HG03469 (cell line): ENCODE data around the gene ARSB.

Experiments
- ATAC-seq: cut with Tn5 transposase; IDR thresholded peaks from one replicate; pipeline ENCODE4 v1.9.1; 2021; ENCODE audit warnings: mild to moderate bottlenecking, moderate library complexity, moderate number of reproducible peaks; ENCODE audit not compliant: unreplicated experiment

Gene ARSB

GRCh38 chr5:78810098-78810920, 174.8 kb downstream of the ARSB start:
- ATAC-seq: no peak

DNA sequence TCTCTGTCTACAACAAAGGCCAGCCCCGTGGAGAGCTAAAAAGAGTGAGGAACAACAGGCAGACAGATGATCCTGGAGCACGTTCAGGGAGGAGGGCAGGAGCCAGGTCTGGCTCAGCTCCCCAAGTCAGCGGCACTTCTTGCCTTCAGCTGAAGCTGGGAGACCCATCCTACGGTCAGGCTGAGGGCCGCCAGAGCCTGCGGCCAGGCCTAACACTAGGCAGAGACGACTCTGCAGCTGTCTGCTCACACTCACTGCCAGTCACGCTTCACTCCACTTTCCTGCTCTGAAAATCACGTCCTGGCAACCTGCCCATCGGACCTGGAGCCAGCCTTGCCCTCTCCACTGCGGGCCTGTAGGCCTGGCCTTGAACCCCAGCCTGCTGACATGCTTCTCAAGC, 175.7 kb downstream of the ARSB start:
- ATAC-seq: no peak

GRCh38 chr5:78808818-78809217, 176.3 kb downstream of the ARSB start:
- ATAC-seq: no peak

- no peak for ATAC-seq
Observed at GRCh38 chr5:78808380-78808779, 176.7 kb downstream of the ARSB start.

DNA sequence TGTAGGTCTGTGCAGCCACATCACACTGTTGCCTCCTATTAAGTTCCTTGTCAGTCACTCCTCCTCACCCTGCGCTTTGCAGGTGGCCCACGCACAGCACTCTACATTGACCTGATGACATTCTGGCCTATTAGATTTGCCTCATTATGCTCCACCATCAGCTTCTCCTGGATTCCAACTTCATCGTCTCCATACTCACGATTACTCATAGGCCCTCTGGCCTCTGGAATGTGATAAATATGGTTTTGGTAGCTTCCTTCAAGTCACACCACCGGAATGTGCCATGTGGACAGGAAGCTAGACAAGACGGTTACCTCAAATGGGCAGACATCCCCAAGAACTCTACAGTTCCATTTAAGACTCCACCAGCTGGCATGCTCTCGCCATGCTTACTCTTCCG, 178.6 kb downstream of the ARSB start:
- no peak for ATAC-seq

DNA sequence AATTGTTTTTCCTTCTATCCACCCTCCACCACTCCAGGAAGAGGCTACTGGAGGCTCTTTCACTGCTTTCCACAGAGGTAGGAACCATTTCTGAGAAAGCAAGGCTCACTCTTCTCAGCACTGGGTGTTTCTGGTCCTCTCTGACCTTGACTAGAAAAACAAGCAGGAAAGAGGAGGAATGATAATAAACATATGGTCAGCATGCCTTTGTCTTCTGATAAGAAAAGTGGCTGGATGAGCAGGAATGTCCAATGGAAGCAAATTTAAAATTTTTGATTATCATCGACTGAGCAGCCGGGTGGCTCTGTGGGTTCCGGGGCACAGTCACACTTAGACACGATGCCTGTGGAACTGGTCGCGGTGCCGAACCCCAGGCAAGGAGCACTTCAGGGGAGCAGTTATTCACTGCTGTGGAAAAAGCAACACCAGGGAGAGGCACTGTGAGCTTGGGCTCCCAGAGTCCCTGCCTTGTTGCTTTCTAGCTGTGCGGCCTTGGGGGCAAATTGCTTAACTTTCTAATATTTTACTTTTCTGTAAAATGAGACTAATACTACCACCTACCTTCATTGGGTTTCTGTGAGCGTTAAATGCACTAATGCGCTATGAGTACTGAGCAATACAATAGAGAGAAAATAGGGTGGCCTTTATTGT, 179.5 kb downstream of the ARSB start:
- ATAC-seq: no peak

GRCh38 chr5:78804995-78805394, 180.1 kb downstream of the ARSB start:
- no peak for ATAC-seq

GRCh38 chr5:78803941-78804340, 181.2 kb downstream of the ARSB start:
- ATAC-seq: no peak

DNA sequence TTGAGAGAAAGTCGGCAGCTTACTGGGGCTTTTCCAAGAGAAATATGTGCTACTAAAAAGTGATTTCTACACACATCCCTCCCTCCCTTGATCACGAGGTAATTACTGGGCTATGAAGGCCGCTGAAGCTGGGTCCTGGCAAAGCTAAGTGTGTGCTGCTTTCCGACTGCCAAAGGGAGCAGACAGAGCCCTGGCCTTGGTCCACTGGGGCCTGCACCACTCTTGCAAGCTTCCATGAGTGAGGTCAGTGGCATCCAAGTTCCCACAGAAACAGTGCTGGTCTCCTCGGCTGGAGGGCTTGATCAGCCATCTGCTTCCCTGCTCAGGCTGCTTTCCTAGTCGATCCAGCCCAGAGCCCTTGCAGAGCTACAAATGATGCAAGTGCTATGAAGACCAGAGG, 181.8 kb downstream of the ARSB start:
- ATAC-seq: no peak

GRCh38 chr5:78801413-78801812, 183.7 kb downstream of the ARSB start:
- no peak for ATAC-seq

DNA sequence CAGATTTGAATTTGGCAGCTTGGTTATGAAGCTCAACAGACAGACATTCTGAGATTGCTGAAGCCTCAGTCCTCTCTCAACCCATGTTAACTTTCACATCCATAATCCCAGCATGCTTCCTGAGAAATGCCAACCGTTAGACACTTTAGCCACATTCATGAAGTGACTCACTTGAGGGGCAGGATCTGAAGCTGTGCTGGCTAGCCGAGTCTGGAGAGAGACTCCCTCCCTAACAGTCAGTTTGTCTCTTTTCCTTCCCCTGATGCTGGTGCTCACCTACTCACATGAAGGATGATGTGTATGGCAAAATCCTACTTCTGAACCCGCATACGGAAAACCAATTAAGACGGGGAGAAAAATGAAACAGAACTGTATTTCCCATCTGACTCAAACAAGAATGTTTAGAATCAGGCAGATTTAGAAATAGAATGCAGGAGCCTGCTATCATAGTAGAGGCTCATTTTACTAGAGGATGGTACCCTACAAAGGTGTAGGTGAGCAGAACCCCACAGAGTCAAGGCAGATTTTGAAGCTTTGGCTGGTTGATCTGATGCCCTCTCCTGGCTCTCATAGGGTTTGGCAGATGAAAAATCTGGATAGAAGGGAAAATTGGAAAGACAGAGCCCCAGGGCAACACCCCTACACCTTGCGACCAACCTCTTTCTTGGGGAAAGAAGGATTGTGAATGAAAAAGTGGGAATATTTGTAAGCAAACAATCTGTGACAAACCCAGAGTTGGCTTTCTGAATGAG, 185.7 kb downstream of the ARSB start:
- ATAC-seq: no peak

DNA sequence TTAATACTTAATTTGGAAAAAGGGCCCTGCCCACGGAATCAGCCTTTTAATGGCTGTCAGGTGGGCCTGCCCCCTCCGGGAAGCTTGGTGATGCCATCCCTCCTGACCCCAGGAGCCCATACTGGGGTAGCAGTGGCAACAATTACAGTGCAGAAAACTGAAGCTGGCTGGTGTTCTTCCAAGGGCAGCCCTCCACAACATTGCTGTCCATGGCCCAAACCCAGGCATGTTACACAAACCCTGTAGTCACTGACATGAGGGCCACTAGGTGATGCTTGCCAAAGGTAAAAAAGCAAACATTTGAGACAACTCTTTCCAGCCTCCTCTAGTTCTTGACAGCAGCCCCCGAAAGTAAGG, 186.5 kb downstream of the ARSB start:
- no peak for ATAC-seq

DNA sequence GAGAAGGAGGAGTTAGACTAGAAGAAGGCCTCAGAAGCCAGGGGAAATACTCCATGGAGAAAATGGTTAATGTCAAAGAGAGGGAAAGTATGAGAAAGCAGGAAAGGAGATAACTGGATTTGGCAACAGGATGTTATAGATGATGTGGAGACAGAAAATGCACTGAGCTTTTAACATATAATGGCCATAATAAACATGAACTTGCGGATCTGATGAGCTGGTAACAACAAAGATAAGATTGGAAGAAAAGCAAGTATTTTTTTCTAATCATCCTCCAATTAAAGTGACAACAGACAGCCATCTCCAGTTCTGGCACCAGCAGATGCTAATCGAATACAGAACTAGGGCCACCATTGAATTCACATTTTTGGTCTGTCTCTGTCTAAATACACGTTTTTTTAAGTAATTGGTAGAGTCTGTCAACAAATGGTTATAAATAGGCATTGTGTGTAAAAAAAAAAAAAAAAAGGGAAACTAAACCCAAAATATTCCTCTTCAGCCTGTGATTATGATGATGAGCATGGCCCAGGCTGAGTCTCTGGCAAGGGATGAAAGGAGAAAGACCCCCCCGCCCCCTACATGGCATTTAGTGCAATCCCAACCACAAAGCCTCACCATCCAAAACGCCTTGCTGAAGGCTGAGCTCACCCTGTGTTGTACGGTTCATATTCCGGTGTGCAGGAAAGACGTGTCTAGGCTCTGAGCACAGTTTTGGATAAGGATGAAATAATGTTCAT, 187.0 kb downstream of the ARSB start:
- no peak for ATAC-seq

DNA sequence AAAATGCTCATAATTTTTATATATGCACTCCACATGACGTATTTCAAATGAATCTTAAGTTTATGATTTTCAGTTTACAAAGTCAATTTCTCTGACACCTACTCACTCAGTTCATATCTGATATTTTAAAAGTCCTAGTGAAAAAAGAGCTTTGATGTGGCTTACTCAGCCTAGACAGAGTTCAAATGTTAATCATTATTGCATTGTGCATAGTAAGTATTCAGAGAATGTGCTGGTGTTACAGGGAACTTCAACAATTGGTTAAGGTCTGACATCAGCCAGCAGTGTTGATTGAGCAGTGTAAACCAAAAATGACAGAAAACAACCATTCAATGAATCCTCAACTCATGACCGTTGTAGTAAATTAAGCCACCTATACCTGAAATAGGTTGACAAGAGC, 189.4 kb downstream of the ARSB start:
- ATAC-seq: no peak

DNA sequence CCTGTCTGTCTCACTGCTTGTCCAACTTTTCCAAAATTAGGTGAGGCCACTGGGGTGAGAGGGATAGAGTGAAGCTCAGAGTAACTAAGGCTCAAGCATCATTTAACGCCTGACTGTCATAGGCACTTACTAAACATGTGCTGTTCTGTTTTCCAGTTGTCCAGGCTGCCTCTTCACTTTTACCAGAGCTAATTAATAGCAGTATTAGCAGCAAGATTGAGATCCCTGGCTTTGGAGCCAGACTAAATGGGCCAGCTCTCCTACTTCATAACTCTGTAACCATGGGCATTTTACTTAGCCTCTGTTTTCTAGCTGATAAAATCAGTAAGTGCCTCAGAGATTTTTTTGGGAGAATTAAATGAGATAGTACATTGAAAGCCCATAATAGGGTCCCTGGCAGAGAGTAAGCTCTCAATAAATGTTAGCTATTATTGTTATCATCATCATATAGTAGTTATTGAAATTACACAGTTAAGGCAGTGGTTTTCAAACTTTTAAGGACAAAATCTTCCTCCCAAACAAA, 190.4 kb downstream of the ARSB start:
- no peak for ATAC-seq

- ATAC-seq: no peak
Observed at GRCh38 chr5:78793907-78794662, 191.0 kb downstream of the ARSB start.

GRCh38 chr5:78792345-78793055, 192.6 kb downstream of the ARSB start:
- ATAC-seq: no peak

DNA sequence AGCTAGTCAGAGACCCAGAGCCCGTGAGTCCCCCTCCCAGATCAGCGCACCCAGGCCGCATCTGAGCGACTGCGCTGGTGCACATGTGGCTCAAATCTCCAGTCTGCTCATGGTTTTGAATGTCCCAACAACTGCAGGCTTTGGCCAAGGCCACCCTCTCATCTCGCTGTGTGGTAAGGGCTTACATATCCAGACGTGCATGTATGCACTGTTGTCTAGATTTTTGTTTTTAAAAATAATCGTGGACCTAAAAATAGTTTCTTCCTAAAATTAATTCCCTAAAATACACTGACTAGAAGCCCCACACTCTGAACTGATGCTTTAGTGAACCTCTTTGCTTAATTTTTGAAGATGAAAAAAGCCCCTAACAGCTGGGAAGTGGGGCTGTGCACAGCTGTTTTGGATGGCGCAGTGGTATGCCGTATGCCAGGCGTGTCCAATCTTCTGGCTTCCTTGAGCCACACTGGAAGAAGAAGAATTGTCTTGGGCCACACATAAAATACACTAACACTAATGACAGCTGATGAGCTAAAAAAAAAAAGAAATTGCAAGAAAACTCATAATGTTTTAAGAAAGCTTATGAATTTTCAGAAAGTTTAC, 193.5 kb downstream of the ARSB start:
- no peak for ATAC-seq

DNA sequence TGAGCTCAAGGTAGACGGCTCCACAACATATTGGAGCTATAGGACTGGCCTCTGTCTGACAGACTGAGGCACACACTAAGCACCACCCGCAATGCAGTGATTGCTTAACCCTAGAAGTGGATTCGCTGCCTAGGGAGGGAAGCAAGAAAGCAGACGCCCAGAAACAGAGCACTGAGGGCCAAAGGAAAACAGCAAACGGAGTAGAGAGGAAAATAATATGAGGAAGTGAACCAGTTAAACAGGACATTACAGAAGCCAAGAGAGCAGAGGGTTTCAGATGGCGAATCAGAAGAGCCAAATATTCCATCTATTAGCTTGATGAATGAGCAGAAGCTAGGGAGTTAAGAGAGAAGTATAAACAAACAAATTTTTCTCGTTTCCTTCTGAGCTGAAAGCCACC, 197.3 kb downstream of the ARSB start:
- no peak for ATAC-seq
